ENCODE measurements around the gene FBLN2.

DNA sequence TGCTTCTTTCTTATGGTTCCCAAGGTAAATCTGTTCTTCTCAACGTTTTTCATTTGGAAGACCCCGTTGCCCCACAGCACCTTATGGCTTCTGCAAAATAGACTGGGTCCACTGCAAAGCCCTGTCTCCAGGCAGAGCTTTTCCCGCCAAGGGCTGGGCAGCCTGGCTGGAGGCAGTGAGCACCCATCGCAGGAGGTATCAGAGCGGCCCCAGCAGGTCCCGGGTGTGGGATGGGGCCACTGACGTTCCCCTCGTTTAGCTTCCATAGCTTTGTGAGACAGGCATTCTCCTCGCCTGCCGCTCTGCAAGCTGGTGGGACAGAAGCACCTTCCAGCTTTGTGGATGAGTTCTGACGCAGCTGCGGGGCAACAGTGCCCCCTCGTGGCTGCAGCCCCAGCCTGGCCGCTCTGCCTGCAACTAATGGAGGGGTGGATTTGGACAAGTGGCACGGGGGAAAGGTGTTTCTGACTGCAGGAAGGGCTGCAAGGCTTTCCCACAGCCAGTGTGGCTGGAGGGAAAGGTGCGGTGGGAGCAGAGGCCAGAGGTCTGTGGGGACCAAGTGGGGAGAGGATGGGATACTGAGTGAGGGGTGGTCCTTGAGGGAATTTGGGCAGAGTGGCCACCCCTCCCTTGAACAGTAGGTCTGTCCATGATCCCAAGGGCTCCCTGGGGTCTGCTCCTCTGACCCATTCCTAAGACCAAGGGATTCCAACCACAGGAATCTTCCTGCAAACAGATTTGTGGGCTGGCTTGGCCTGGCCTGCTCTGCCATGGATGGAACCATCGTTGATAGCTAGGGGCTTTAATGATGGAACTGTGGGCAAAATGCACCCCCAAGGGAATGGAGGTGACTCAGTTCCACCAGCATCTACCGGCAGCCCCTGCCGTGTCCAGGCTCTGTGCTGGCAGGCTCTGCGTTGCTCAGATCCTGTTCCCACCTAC, 99.4 kb downstream of the FBLN2 start:
- TF ChIP-seq, protein P1, sequence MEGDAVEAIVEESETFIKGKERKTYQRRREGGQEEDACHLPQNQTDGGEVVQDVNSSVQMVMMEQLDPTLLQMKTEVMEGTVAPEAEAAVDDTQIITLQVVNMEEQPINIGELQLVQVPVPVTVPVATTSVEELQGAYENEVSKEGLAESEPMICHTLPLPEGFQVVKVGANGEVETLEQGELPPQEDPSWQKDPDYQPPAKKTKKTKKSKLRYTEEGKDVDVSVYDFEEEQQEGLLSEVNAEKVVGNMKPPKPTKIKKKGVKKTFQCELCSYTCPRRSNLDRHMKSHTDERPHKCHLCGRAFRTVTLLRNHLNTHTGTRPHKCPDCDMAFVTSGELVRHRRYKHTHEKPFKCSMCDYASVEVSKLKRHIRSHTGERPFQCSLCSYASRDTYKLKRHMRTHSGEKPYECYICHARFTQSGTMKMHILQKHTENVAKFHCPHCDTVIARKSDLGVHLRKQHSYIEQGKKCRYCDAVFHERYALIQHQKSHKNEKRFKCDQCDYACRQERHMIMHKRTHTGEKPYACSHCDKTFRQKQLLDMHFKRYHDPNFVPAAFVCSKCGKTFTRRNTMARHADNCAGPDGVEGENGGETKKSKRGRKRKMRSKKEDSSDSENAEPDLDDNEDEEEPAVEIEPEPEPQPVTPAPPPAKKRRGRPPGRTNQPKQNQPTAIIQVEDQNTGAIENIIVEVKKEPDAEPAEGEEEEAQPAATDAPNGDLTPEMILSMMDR (IDR thresholded peaks at IDR 0.05; ENCODE audit: low read depth, low read length) = peak; percentile 99
- TF ChIP-seq EZH2phosphoT487 (IDR thresholded peaks at IDR 0.05; ENCODE audit: low read depth) = no peak
